Uterus (tissue), 2 donors: ENCODE data around the gene SPESP1.

ENCODE experiments used
- POLR2A ChIP-seq, 2 donors: fragments of 450-650 bp; IDR thresholded peaks; one replicate each; pipeline ENCODE4 v1.6.1; 2016; ENCODE audit warnings: antibody characterized with exemption in 2 of 2, mild to moderate bottlenecking in 1 of 2, moderate library complexity in 1 of 2
- TF ChIP-seq, protein P1 (sequence below), 4 experiments: fragments of 200-600 bp in 2 of 4; fragments of 450-650 bp in 2 of 4; sonication (generic) in 2 of 4; IDR thresholded peaks; one replicate each; pipeline ENCODE4 v1.5.1; 2016 to 2019; ENCODE audit warnings: antibody characterized with exemption in 4 of 4, mild to moderate bottlenecking in 2 of 4, moderate library complexity in 1 of 4

GRCh38 chr15:68885070-68885469 is 45.3 kb upstream of the SPESP1 start:
- TF ChIP-seq POLR2A (IDR thresholded peaks at IDR 0.05): no peak
- TF ChIP-seq, protein P1, sequence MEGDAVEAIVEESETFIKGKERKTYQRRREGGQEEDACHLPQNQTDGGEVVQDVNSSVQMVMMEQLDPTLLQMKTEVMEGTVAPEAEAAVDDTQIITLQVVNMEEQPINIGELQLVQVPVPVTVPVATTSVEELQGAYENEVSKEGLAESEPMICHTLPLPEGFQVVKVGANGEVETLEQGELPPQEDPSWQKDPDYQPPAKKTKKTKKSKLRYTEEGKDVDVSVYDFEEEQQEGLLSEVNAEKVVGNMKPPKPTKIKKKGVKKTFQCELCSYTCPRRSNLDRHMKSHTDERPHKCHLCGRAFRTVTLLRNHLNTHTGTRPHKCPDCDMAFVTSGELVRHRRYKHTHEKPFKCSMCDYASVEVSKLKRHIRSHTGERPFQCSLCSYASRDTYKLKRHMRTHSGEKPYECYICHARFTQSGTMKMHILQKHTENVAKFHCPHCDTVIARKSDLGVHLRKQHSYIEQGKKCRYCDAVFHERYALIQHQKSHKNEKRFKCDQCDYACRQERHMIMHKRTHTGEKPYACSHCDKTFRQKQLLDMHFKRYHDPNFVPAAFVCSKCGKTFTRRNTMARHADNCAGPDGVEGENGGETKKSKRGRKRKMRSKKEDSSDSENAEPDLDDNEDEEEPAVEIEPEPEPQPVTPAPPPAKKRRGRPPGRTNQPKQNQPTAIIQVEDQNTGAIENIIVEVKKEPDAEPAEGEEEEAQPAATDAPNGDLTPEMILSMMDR (IDR thresholded peaks at IDR 0.05): no peak
